GOT3 (cell line): ENCODE measurements around the gene FAM181A.

Experiments
- DNase-seq: peaks from one replicate; lab custom pipeline; 2025; ENCODE audit warnings: mixed read lengths; lab: John Stamatoyannopoulos, UW

FAM181A gene

GRCh38 chr14:93978735-93979134 lies 51.6 kb downstream of the FAM181A start:
- no peak for DNase-seq
